Activated T-cell treated with anti-CD3 and anti-CD28 coated beads, Interleukin-2, amount 50 U/mL, for 48 hours (primary cell): ENCODE data around the gene CTNNA2.

Experiments used
- DNase-seq, 2 experiments: peaks; one replicate each; pipeline ENCODE4 v3.0.0-alpha.2; 2020

CTNNA2 gene

DNA sequence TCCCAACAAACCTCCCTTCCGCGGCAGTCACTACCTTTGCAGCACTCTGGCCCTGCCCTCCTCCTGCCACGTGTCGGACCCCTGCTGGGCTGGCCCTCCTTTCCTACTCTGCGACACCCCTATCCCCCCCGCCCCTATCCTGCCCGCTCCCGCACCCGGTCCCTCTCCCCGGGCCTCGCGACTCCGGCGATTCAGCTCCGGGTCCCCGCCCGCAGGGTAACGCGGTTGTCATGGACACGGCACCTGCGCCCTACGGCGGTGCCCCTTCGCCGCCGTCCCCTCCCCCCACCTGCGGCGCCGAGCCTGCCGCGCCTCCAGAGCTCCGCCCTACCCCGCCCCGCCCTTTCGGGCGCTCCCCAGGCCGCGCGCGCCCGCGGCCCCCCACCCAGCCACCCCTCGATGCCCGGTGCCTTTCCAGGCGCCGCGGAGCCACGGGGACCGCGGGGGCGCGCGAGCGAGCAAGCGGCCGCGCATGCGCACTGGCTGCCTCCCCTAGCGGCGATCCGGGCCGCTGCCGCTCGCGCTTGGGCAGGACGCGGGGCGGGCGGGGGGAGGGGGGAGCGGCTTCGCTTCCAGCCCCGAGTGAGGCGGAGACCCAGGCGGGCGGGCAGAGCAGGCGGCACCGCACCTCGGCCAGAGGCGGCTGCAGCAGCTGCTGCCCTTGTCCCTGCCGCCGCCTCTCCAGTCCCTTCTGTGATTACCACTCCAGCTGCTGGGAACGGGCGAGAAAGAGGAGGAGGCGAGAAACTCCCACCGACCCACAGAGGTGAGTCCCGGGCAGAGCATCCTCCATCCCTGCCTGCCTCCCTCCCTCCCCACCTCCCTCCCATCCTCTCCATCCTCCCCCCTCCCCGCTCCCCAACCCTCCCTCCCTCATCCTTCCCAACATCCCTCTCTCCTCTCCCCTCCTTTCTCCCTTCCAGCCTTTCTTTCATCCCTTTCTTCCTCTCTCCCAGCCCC lies at the start of gene CTNNA2:
Gene CTNNA2, plus strand, starts transcription at position 610 of the 960 bp plus-strand sequence.
- peak; percentile 31 to 42 for DNase-seq

- DNase-seq, result no peak
Observed at GRCh38 chr2:79487399-79487798, 25.5 kb upstream of the CTNNA2 start.

DNA sequence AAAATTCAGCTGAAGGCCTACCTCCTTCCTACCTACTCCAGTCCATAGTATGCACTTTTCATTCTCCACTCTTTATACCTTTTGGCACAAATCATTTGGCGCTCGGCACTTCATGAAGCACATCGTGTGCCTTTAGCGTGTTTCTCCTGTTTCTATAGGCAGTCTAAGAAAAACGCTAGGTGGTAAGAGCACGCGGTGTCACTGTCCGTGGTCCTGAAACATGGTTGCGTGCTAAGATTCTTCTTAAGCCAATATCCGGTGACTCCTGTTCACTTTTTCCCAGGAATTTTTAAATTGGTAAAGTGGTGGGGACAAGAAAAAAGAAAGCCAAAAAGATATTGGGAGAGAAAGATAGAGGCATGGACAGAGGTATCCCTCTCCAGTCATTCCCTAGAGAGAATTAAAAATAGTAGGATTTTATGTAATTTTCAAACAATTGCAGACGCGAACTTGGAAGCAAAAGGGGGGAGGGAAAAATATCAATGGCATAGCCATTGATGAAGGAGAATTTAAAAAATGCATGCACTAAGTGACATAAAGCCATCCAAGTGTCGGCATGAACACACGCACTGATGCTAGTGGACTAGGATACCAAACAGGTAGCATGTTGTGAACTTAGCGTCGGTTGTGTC lies 1.4 kb upstream of the CTNNA2 start:
- DNase-seq, result no peak

DNA sequence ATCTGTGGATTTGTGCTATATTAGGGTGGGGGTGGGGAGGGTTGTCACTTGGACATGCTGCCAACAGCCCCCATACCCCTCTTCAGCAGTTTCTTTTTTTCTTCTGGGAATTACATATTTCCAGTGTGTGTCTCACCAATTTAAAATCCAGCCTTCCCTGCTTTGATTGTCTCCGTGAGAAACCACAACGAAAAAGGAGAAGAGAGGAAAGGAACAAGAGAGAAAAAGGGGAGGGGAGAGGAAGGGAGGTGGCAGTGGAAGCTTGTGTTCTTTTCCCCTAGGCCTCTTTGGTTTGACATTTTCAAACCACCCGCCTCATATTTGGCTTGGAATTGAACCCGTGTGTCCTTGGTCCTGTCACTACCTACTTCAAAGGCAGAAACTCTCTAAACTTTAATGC lies 860 bp downstream of the CTNNA2 start:
- no peak for DNase-seq

DNA sequence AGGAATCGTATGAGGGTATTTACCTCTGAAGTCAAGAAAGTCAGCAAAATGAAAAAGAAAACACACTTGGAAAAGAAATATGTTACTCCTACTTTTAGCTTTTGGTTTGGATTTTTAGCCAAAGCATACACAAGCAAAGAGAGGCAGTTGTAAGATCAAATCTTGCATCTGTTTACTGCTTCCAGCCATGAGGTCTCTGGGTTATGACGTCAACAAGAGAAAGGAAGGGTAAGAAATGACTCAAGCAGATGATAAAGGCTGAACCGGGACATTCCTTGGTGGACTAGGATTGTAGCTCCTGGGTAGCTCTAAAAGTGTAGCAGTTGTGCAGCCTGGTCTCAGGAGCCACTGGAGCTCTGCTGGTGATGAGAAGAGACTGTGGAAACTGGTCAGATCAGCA lies 16.8 kb downstream of the CTNNA2 start:
- DNase-seq, result no peak

GRCh38 chr2:79530443-79530842 lies 17.6 kb downstream of the CTNNA2 start:
- no peak for DNase-seq

- no peak for DNase-seq
Observed at GRCh38 chr2:79547568-79547967, 34.7 kb downstream of the CTNNA2 start.

GRCh38 chr2:79552653-79553052 lies 39.8 kb downstream of the CTNNA2 start:
- DNase-seq, result no peak

DNA sequence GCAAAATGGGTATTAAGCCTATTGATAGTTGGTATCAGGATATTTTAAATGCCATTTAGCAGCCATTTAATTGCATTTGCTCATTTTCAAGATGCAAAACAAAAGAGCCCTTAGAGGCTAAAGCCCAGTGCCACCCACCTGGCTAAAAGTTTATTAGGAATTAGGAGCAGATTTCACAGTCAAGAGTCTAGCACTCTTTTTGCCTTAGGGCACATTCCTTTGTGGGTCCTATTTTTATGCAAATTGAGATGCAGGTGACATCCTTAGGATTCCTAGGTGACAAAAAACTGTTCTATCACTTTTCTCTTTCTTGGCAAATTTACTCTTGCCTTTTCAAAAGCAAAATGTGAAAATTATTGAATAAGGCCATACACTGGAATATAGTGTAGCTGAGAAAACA lies 42.0 kb downstream of the CTNNA2 start:
- DNase-seq, result no peak

DNA sequence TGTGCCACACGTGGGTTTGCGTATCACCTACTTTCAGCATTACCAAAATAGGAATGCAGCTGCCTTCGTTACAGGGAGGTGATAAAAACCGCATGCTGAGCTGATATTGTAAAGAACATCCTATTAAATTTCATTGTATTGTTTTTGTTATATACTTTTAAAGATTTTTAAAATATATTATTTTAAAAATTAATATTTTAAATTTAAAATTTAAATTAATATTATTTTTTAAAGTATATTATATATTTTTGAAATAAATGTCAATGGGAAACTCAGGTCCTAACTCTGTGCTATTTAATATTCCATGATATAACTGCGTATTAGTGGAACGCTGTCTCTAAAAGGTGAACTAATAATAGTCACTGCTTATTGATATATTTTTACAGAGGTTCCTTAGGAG lies 51.2 kb downstream of the CTNNA2 start:
- no peak for DNase-seq

GRCh38 chr2:79569048-79569447 lies 56.2 kb downstream of the CTNNA2 start:
- no peak for DNase-seq

DNA sequence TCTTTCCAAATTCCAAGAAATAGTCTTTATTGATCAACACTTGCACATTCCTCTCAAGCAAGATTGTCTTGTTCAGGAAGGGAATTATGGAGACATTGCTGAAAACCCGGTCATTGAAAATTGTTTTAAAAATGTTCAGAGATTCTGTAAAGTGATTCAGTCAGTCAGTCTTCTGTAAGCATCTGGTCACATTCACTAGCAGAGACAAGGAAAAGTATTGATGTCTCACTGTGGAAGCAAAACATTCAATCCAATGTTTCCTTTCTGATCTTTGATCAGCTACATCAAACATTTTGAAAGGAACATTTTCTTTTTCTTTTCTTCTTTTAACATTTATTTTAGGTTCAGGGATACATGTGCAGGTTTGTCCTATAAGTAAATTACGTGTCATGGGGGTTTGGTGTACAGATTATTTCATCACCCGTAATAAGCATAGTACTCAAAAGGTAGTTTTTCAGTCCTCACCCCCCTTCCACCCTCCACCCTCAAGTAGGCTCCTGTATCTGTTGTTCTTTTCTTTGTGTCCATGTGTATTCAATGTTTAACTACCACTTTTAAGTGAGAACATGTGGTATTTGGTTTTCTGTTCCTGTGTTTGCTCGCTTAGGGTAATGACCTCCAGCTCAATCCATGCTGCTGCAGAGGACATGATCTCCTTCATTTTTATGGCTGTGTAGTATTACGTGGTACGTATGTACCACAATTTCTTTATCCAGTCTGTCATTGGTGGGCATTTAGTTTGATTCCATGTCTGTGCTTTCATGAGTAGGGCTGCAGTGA lies 61.2 kb downstream of the CTNNA2 start:
- no peak for DNase-seq

GRCh38 chr2:79576451-79576850 lies 63.6 kb downstream of the CTNNA2 start:
- DNase-seq, result no peak

- no peak for DNase-seq
Observed at GRCh38 chr2:79578952-79579351, 66.1 kb downstream of the CTNNA2 start.

GRCh38 chr2:79580175-79580574 lies 67.3 kb downstream of the CTNNA2 start:
- DNase-seq, result no peak

- no peak for DNase-seq
Observed at GRCh38 chr2:79585701-79586433, 73.0 kb downstream of the CTNNA2 start.

DNA sequence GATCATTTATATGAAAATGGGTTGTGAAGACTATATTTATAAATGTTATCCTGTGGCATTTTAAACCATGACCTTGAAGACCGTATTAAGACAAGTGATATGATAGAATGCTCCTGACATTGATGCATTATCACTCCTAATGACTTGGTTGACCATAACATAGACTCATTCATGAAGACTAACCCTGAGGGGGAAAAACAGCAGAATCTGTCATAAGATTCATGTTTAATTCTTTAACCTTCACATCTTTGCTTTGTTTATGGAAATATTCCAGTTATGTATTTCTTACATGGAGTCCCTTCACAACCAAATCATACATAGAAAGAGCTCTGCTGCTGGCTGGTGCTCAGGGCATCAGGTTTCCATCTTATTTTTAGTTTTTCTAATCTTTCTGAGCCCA lies 78.4 kb downstream of the CTNNA2 start:
- no peak for DNase-seq

- DNase-seq, result no peak
Observed at GRCh38 chr2:79593237-79593867, 80.5 kb downstream of the CTNNA2 start.

DNA sequence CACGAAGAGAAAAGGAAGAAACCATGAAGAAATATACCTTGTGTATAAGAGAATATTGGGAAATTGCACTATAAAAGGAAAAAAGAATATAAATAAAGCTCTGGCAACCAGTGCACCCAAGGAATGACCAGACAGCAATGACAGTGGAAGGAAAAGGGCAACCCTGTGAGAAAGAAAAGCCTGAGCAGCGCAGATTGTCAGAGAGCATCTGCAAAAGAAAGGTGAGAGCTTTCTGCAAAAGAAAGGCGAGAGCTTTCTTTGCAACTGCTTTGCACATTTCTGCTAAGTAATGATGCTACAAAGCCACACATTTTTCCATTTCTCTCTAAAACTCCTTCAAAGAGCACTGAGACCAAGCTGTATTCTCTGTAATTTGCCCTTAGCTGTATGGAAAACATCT lies 83.6 kb downstream of the CTNNA2 start:
- no peak for DNase-seq

GRCh38 chr2:79604748-79605147 lies 91.9 kb downstream of the CTNNA2 start:
- DNase-seq, result no peak

DNA sequence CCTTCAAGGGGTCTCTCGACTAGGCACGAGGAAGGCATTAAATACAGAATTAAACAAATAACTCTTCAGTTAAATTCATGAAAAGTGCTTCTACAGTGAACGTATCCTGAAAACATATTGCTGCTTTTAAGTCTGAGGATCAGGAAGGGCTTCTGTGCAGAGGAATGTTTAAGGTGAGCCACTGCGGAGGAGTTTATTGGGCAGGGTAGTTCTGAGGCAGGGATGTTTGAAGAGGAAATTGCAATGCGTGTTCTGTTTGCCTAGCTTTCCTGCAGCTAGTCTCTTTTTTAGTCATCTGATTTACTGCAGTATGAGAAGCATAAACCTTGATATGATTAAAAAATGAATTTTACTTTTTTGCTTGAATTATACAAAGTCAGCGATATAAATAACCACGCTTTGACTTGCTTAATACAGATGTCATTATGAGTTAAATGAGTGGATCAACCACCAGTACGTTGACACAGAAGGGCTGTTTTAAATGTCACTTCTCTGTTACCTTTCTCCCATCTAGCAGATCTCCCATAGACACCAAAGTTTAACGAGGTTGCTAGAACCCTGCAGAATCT lies 98.7 kb downstream of the CTNNA2 start:
- no peak for DNase-seq

- DNase-seq, result no peak
Observed at GRCh38 chr2:79612999-79613398, 100.1 kb downstream of the CTNNA2 start.
